ENCODE results near the gene GALNT9.

DNA sequence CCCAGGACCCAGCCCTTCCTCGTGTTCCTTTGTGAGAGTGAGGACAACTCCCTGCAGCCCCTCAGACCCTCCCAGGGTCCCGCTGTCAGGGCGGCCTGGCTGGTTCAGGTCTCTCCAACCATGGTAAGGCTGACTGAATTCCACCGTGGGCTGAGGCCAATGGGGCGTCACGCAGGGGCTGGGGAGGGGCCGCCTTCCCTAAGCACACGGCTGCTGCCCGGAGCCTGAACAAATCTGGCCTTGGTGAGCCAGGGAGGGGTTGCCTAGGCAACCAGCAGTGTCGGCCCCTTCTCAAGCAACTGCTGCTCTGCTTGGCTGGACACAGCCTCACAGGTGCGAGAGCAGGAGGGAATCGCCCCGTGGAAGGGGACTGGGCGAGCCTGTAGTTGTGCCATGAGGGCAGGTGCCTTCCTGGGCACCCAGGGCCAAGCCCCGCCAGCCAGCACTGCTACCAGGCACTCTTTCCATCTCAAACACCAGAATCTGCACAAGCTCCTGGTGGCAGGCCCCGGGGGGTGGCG, 37.0 kb upstream of the GALNT9 start:
- TF ChIP-seq CEBPB (IDR thresholded peaks at IDR 0.05) = no peak
- TF ChIP-seq KDM5A (IDR thresholded peaks at IDR 0.05) = no peak
- TF ChIP-seq, protein P1, sequence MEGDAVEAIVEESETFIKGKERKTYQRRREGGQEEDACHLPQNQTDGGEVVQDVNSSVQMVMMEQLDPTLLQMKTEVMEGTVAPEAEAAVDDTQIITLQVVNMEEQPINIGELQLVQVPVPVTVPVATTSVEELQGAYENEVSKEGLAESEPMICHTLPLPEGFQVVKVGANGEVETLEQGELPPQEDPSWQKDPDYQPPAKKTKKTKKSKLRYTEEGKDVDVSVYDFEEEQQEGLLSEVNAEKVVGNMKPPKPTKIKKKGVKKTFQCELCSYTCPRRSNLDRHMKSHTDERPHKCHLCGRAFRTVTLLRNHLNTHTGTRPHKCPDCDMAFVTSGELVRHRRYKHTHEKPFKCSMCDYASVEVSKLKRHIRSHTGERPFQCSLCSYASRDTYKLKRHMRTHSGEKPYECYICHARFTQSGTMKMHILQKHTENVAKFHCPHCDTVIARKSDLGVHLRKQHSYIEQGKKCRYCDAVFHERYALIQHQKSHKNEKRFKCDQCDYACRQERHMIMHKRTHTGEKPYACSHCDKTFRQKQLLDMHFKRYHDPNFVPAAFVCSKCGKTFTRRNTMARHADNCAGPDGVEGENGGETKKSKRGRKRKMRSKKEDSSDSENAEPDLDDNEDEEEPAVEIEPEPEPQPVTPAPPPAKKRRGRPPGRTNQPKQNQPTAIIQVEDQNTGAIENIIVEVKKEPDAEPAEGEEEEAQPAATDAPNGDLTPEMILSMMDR (IDR thresholded peaks at IDR 0.05) = no peak
- TF ChIP-seq, protein P2, sequence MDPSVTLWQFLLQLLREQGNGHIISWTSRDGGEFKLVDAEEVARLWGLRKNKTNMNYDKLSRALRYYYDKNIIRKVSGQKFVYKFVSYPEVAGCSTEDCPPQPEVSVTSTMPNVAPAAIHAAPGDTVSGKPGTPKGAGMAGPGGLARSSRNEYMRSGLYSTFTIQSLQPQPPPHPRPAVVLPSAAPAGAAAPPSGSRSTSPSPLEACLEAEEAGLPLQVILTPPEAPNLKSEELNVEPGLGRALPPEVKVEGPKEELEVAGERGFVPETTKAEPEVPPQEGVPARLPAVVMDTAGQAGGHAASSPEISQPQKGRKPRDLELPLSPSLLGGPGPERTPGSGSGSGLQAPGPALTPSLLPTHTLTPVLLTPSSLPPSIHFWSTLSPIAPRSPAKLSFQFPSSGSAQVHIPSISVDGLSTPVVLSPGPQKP (IDR thresholded peaks at IDR 0.05; ENCODE audit: low read depth, low read length) = no peak

Data from A549 (cell line).